NB4 (cell line): ENCODE data around the gene BTBD16.

Experiments
- CTCF ChIP-seq: IDR thresholded peaks from one replicate; pipeline ENCODE4 v1.5.1; 2012; ENCODE audit warnings: low read depth, low read length
- POLR2A ChIP-seq: IDR thresholded peaks from 2 replicates; pipeline ENCODE4 v1.6.1; 2011; ENCODE audit warnings: mild to moderate bottlenecking; ENCODE audit not compliant: insufficient read length; ENCODE audit errors: extremely low read depth

GRCh38 chr10:122296363-122297120, 25.4 kb downstream of the BTBD16 start:
- TF ChIP-seq CTCF (no peak), POLR2A (no peak)
